ENCODE data around the gene PLXDC2. TPM values are rescaled to one million over a fixed set of nuclear protein-coding genes. Genes with fewer than 3 reads are reported as not detected.

The PLXDC2 gene
- total RNA-seq, 3 donors from 2014 or later = 63.9 to 125 (median 101) TPM

DNA sequence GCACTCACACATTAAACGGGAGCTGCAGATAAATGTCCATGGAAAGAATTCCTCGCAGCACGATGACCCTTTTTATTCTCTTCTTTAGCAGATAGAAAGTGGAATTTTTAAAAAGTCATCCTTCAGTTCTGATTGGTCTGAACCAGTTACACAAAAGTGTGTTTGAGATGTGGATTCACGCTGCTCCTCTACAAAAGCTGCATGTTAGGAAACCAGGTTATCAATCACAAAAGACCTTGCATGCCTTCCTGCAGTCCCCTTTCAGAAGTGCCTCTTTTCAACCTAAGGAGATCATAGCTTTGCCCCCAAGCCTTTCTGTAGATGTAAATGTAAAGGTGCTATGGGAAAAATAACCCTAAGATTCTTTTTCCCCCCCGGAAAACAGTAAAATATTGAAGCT, 299.7 kb downstream of the PLXDC2 start:
- Histone ChIP-seq H3K9me3 (no peaks in the 10 kb centered on the region), H3K36me3 (no peaks in the 10 kb centered on the region), H3K4me1 (no peaks in the 10 kb centered on the region), H3K27ac (no peak overlapping the region), H3K27me3 (no peaks in the 10 kb centered on the region), H3K4me3 (no peak overlapping the region)
- TF ChIP-seq POLR2A (IDR thresholded peaks at IDR 0.05) (no peak), POLR2AphosphoS5 (IDR thresholded peaks at IDR 0.05) (no peak), CTCF (IDR thresholded peaks at IDR 0.05) (no peak)
- intact Hi-C loops (cut with DNase I; ENCODE audit: low total_unique reads) = no loop called here
- no peak for DNase-seq (ENCODE audit: low spot score in 2 of 2)

DNA sequence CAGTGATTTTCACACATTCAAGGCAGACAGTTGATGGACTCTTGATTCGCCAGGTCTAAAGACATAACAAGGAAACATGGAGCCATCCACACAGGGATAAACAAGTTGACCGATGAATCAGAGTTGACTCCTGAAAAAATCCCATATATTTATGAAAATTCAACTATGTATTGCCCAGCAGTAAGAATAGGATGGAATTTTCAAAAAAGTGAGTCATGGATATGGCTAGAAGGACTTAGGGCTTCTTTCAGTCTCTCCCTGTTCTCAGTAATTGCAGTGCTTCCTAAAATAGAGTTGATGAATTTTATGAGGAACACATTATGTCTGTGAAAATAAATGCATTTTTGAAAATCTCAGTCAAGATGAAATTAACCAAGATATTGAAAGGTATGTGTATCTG, 301.2 kb downstream of the PLXDC2 start:
- TF ChIP-seq CTCF (IDR thresholded peaks at IDR 0.05) = no peak
- no peak for TF ChIP-seq POLR2A (IDR thresholded peaks at IDR 0.05)
- no peak for TF ChIP-seq POLR2AphosphoS5 (IDR thresholded peaks at IDR 0.05)
- no peaks in the 10 kb centered on the region for H3K9me3 ChIP-seq
- no peaks in the 10 kb centered on the region for H3K27me3 ChIP-seq
- H3K4me3 ChIP-seq = no peak overlapping the region
- intact Hi-C loops (cut with DNase I; ENCODE audit: low total_unique reads) = no loop called here
- DNase-seq (ENCODE audit: low spot score in 2 of 2) = no peak
- H3K36me3 ChIP-seq = no peaks in the 10 kb centered on the region
- no peak overlapping the region for H3K27ac ChIP-seq
- H3K4me1 ChIP-seq = no peaks in the 10 kb centered on the region

DNA sequence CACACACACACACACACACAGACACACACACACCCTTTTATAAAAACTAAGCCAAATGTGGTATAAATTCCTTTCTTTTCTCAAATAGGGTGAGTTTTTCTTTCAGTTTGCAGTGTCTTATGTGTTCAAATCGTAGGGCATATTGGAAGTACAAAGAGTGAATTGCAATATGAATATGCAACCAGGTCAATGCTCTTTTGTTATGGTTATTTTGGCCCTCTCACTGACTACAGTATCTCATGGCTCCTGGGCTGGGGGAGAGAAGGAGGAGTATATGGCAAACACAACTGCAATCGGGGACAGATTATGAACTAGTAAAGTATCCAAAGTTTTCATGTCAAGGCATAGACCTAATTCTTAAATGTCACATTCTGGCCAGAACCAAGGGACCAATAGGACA, 301.9 kb downstream of the PLXDC2 start:
- Histone ChIP-seq H3K27ac (no peak overlapping the region), H3K9me3 (no peaks in the 10 kb centered on the region), H3K27me3 (no peaks in the 10 kb centered on the region), H3K4me3 (no peak overlapping the region), H3K36me3 (no peaks in the 10 kb centered on the region), H3K4me1 (no peaks in the 10 kb centered on the region)
- no peak for DNase-seq (ENCODE audit: low spot score in 2 of 2)
- TF ChIP-seq CTCF (IDR thresholded peaks at IDR 0.05) (no peak), POLR2A (IDR thresholded peaks at IDR 0.05) (no peak), POLR2AphosphoS5 (IDR thresholded peaks at IDR 0.05) (no peak)
- intact Hi-C loops (cut with DNase I; ENCODE audit: low total_unique reads) = no loop called here

- no peak overlapping the region for H3K4me3 ChIP-seq
- no peaks in the 10 kb centered on the region for H3K4me1 ChIP-seq
- no peak overlapping the region for H3K27ac ChIP-seq
- peaks cover 0 to 7% of the 10 kb centered on the region in 2 donors for H3K9me3 ChIP-seq
- DNase-seq (ENCODE audit: low spot score in 2 of 2) = no peak
- intact Hi-C loops (cut with DNase I; ENCODE audit: low total_unique reads) = no loop called here
- H3K36me3 ChIP-seq = no peaks in the 10 kb centered on the region
- TF ChIP-seq POLR2A (IDR thresholded peaks at IDR 0.05) = no peak
- no peak for TF ChIP-seq CTCF (IDR thresholded peaks at IDR 0.05)
- no peak for TF ChIP-seq POLR2AphosphoS5 (IDR thresholded peaks at IDR 0.05)
- no peaks in the 10 kb centered on the region for H3K27me3 ChIP-seq
Measured at GRCh38 chr10:20128811-20129210, 312.6 kb downstream of the PLXDC2 start.

GRCh38 chr10:20132816-20133215, 316.6 kb downstream of the PLXDC2 start:
- no peak for DNase-seq (ENCODE audit: low spot score in 2 of 2)
- TF ChIP-seq POLR2AphosphoS5 (IDR thresholded peaks at IDR 0.05) = no peak
- TF ChIP-seq CTCF (IDR thresholded peaks at IDR 0.05) = no peak
- TF ChIP-seq POLR2A (IDR thresholded peaks at IDR 0.05) = no peak
- intact Hi-C loops (cut with DNase I; ENCODE audit: low total_unique reads) = no loop called here
- Histone ChIP-seq H3K4me3 (no peak overlapping the region), H3K27me3 (no peaks in the 10 kb centered on the region), H3K9me3 (peaks cover 11 to 20% of the 10 kb centered on the region in 2 donors), H3K36me3 (no peaks in the 10 kb centered on the region), H3K4me1 (no peaks in the 10 kb centered on the region), H3K27ac (no peak overlapping the region)
